A673 (cell line): Measurements from ENCODE around the gene FBXW5. TPM values are rescaled to one million over a fixed set of nuclear protein-coding genes. Genes with fewer than 3 reads are reported as not detected.

Experiments
- BruUV-seq: library from RNA; stranded (reverse); fragments of 400-500 nt; replicated peaks from 2 replicates; lab custom pipeline; 2021; lab: Mats Ljungman, UMichigan
- CTCF ChIA-PET: fragments of 300-600 bp; sonication (Branson Sonifier 250); formaldehyde crosslinking; loops from one replicate; lab custom pipeline; 2022; ENCODE audit warnings: antibody characterized with exemption; lab: Charles Lee
- POLR2A ChIA-PET: fragments of 300-600 bp; sonication (Branson Sonifier 250); formaldehyde crosslinking; loops from one replicate; lab custom pipeline; 2022; ENCODE audit warnings: antibody characterized with exemption; ENCODE audit not compliant: low non-redundant PET; lab: Charles Lee
- DNase-seq: peaks from one replicate; pipeline ENCODE4 v3.0.0-alpha.2; 2015; ENCODE audit warnings: low spot score
- H3K27ac ChIP-seq: fragments of 200-600 bp; sonication (generic); 2 replicates; pipeline ENCODE4 v1.5.1; 2016; ENCODE audit warnings: mixed run types, low read depth, mild to moderate bottlenecking, mixed read lengths, antibody characterized with exemption, low read length; ENCODE audit not compliant: poor library complexity, severe bottlenecking
- H3K27me3 ChIP-seq: fragments of 200-600 bp; sonication (generic); replicated peaks from 2 replicates; pipeline ENCODE4 v1.6.1; 2017; ENCODE audit warnings: mixed run types, low read depth, mild to moderate bottlenecking, mixed read lengths, antibody characterized with exemption, low read length; ENCODE audit not compliant: insufficient read depth, poor library complexity
- H3K36me3 ChIP-seq: fragments of 200-600 bp; sonication (generic); 2 replicates; pipeline ENCODE4 v1.6.1; 2016; ENCODE audit warnings: mixed run types, mild to moderate bottlenecking, mixed read lengths, antibody characterized with exemption, low read length; ENCODE audit not compliant: insufficient read depth, poor library complexity, severe bottlenecking
- H3K4me1 ChIP-seq: fragments of 200-600 bp; sonication (generic); 2 replicates; pipeline ENCODE4 v1.6.1; 2017; ENCODE audit warnings: mixed run types, mild to moderate bottlenecking, mixed read lengths, antibody characterized with exemption, low read length; ENCODE audit not compliant: insufficient read depth, poor library complexity, severe bottlenecking
- H3K4me3 ChIP-seq: fragments of 200-600 bp; sonication (generic); 2 replicates; pipeline ENCODE4 v1.5.1; 2016; ENCODE audit warnings: low read depth, mixed run types, mild to moderate bottlenecking, mixed read lengths, low read length; ENCODE audit not compliant: poor library complexity, severe bottlenecking
- H3K9me3 ChIP-seq: fragments of 200-600 bp; sonication (generic); 2 replicates; pipeline ENCODE4 v1.6.1; 2016; ENCODE audit warnings: mixed run types, low read depth, mild to moderate bottlenecking, mixed read lengths, antibody characterized with exemption, low read length; ENCODE audit not compliant: poor library complexity, severe bottlenecking
- EZH2 ChIP-seq: fragments of 200-600 bp; sonication (generic); IDR thresholded peaks from 2 replicates; pipeline ENCODE4 v1.6.1; 2017; ENCODE audit warnings: borderline replicate concordance, low read depth, mild to moderate bottlenecking, mixed read lengths, antibody characterized with exemption, low read length; ENCODE audit not compliant: poor library complexity, severe bottlenecking
- intact Hi-C: fragments of 100-400 bp; cut with micrococcal nuclease; formaldehyde crosslinking; loops from one replicate; pipeline ENCODE4 v1.10.0; 2022; ENCODE audit not compliant: unreplicated experiment
- total RNA-seq: library from RNA; stranded (reverse); gene quantifications from 2 replicates; pipeline ENCODE4 v1.2.3, GENCODE V29; 2021
- TF ChIP-seq, protein P1 (sequence below): fragments of 300-800, 200-600 bp; sonication (generic); conservative IDR thresholded peaks from 2 replicates; pipeline ENCODE4 v1.5.1; 2017; ENCODE audit warnings: low read depth, mild to moderate bottlenecking, antibody characterized with exemption, low read length, moderate library complexity, mixed read lengths

Gene FBXW5
- total RNA-seq, 1 experiment from 2014 or later, result 81.8 TPM

DNA sequence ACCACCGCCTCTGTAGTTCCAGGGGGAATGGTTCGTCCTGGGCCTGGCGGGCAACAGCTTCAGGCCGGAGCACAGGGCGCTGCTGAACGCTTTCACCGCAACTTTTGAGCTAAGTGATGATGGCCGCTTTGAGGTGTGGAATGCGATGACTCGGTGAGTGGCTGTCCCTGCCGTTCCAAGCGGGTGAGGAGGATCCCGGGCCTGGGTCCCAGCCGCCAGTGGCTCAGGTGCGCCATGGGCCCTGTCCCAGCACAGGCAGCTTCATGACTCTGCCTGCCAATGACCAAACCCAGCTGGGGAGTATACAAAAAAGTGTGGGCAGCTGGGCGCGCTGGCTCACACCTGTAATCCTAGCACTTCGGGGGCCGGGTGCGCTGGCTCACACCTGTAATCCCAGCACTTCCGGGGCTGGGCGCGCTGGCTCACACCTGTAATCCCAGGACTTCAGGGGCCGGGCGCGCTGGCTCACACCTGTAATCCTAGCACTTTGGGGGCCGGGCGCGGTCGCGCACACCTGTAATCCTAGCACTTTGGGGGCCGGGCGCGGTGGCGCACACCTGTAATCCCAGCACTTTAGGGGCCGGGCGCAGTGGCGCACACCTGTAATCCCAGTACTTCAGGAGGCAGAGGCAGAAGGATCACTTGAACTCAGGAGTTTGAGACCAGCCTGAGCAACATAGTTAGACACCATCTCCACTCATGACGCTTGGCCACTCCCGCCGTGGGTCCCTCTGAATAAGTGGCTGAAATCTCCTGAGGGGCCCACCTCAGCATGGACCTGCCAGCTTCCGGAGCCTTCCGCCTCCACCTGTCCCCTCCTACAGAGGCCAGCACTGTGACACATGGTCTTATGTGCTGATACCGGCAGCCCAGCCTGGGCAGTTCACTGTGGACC is 8.6 kb upstream of the FBXW5 start:
- Histone ChIP-seq H3K9me3 (no peaks in the 10 kb centered on the region), H3K27ac (no peak overlapping the region), H3K4me1 (no peaks in the 10 kb centered on the region), H3K27me3 (no peaks in the 10 kb centered on the region), H3K36me3 (no peaks in the 10 kb centered on the region), H3K4me3 (no peak overlapping the region)
- POLR2A ChIA-PET, result no interaction called here
- intact Hi-C loops, result no loop called here
- CTCF ChIA-PET, result no interaction called here
- no TSS peak for BruUV-seq
- TF ChIP-seq EZH2, result no peak
- TF ChIP-seq, protein P1, sequence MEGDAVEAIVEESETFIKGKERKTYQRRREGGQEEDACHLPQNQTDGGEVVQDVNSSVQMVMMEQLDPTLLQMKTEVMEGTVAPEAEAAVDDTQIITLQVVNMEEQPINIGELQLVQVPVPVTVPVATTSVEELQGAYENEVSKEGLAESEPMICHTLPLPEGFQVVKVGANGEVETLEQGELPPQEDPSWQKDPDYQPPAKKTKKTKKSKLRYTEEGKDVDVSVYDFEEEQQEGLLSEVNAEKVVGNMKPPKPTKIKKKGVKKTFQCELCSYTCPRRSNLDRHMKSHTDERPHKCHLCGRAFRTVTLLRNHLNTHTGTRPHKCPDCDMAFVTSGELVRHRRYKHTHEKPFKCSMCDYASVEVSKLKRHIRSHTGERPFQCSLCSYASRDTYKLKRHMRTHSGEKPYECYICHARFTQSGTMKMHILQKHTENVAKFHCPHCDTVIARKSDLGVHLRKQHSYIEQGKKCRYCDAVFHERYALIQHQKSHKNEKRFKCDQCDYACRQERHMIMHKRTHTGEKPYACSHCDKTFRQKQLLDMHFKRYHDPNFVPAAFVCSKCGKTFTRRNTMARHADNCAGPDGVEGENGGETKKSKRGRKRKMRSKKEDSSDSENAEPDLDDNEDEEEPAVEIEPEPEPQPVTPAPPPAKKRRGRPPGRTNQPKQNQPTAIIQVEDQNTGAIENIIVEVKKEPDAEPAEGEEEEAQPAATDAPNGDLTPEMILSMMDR, result no peak
- no peak for DNase-seq

DNA sequence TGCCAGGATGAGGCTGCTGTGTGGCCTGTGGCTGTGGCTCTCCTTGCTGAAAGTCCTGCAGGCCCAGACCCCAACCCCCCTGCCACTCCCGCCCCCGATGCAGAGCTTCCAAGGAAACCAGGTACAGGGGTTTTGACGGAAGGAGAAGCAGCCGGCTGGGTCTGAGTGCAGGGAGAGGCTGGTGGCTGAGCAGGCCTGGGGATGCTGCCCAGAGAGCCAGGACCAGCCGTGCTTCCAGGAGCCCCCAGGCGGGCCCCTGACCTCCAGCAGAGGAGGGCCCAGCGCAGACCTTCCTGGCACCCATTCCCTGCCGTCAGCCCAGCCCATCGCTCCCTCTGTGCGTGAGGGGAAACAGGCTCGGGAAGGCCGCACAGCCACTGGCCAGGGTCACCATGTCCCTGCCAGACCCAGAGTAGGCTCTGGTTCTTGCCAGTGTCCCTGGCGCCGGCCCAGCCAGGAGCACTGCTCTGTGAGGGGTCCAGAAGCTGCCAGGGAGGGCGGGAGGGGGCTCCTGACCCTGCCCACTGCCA is 7.8 kb upstream of the FBXW5 start:
- H3K36me3 ChIP-seq, result no peaks in the 10 kb centered on the region
- no peaks in the 10 kb centered on the region for H3K4me1 ChIP-seq
- H3K9me3 ChIP-seq, result no peaks in the 10 kb centered on the region
- BruUV-seq, result no TSS peak
- CTCF ChIA-PET, result no interaction called here
- no peak overlapping the region for H3K27ac ChIP-seq
- DNase-seq, result no peak
- POLR2A ChIA-PET, result no interaction called here
- no peaks in the 10 kb centered on the region for H3K27me3 ChIP-seq
- TF ChIP-seq, protein P1, result no peak
- TF ChIP-seq EZH2, result no peak
- H3K4me3 ChIP-seq, result no peak overlapping the region
- intact Hi-C loops, result no loop called here

DNA sequence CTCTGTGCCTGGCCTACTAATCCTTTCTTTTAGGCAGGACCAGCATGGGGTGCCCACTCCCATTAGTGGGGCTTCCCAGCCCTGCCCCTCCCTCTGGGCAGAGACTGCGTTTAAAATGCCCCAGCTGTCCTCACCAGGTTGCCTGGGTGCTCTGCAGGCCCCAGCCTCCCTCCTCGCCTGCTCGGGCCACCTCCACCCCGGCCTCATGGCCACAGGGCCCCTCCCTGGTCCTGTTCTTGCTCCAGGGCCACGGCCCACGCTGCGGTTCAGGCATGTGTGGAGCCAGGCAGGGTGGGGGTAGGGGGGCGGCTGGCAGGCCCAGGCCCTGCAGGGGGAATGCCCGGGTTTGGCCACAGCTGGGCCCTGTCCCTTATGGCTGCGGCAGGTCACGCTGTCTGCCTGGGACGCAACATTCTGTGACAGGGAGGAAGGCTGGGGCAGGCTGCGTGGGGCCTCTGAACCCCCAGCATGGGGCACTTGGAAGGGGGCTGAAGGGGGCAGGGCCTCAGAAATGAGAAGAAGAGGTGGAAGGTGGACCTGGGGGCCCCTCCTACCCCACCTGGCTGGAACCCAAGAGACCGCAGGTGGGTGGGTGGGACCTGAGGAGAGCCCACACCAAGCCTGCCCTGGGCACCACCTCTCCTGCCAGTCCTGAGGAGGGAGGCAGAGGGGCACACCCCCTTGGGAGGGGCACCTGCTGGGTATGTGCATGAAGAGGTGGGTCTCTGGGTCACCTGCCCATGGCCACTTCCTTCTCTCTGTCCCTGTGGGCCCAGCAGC is 7.2 kb upstream of the FBXW5 start, which contains the start of gene LCN12:
Gene LCN12 (plus strand): TSS at position 733 of the 780 bp plus-strand sequence. CDS start 55 bp downstream, outside the sequence.
- no peaks in the 10 kb centered on the region for H3K36me3 ChIP-seq
- CTCF ChIA-PET, result no interaction called here
- no peaks in the 10 kb centered on the region for H3K9me3 ChIP-seq
- BruUV-seq, result no TSS peak
- no peak within 1 kb of the TSS for H3K27ac ChIP-seq
- POLR2A ChIA-PET, result no interaction called here
- intact Hi-C loops, result no loop called here
- H3K4me3 ChIP-seq, result no peak within 1 kb of the TSS
- H3K27me3 ChIP-seq, result no peaks in the 10 kb centered on the region
- TF ChIP-seq, protein P1, result no peak
- TF ChIP-seq EZH2, result no peak
- H3K4me1 ChIP-seq, result no peaks in the 10 kb centered on the region
- no peak for DNase-seq
